DOHH2 (cell line): ENCODE data around the gene SLC9A7.
A peak's percentile ranks its signal among the peaks of the same experiment; 100 is the strongest.

Experiments
- H3F3A ChIP-seq: fragments of 200-600 bp; sonication (generic), shearing (Covaris generic); 2 replicates; pipeline ENCODE4 v1.6.0; 2016; ENCODE audit warnings: antibody characterized with exemption, mild to moderate bottlenecking; ENCODE audit not compliant: control insufficient read depth, insufficient read depth
- H3K27ac ChIP-seq: fragments of 200-600 bp; sonication (generic); 2 replicates; pipeline ENCODE4 v1.5.1; 2014; ENCODE audit warnings: low read depth, mild to moderate bottlenecking, low read length, moderate library complexity
- H3K27me3 ChIP-seq: fragments of 200-600 bp; sonication (generic); 2 replicates; pipeline ENCODE4 v1.6.1; 2014; ENCODE audit warnings: mild to moderate bottlenecking, low read length, mixed read lengths; ENCODE audit not compliant: control insufficient read depth
- H3K36me3 ChIP-seq: fragments of 200-600 bp; sonication (generic); 2 replicates; pipeline ENCODE4 v1.6.1; 2014; ENCODE audit warnings: mild to moderate bottlenecking, low read length, moderate library complexity, mixed read lengths; ENCODE audit not compliant: control insufficient read depth
- H3K4me1 ChIP-seq: fragments of 200-600 bp; sonication (generic); 2 replicates; pipeline ENCODE4 v1.6.1; 2014; ENCODE audit warnings: mild to moderate bottlenecking, low read length, mixed read lengths; ENCODE audit not compliant: control insufficient read depth
- H3K4me2 ChIP-seq: fragments of 200-600 bp; sonication (generic); 2 replicates; pipeline ENCODE4 v1.6.0; 2014; ENCODE audit warnings: mild to moderate bottlenecking, low read length, moderate library complexity
- H3K4me3 ChIP-seq: fragments of 200-600 bp; sonication (generic); 2 replicates; pipeline ENCODE4 v1.5.1; 2014; ENCODE audit warnings: mild to moderate bottlenecking, low read length, mixed read lengths
- H3K79me2 ChIP-seq: fragments of 200-600 bp; sonication (generic); 2 replicates; pipeline ENCODE4 v1.6.1; 2014; ENCODE audit warnings: mild to moderate bottlenecking, low read length, mixed read lengths; ENCODE audit not compliant: control insufficient read depth
- H3K9me2 ChIP-seq: fragments of 200-600 bp; sonication (generic); replicated peaks from 2 replicates; pipeline ENCODE4 v1.6.1; 2014; ENCODE audit warnings: mild to moderate bottlenecking, low read length, mixed read lengths; ENCODE audit not compliant: control insufficient read depth
- H3K9me3 ChIP-seq: fragments of 200-600 bp; sonication (generic); 2 replicates; pipeline ENCODE4 v1.6.1; 2014; ENCODE audit warnings: antibody characterized with exemption, low read length, mixed read lengths; ENCODE audit not compliant: control insufficient read depth, insufficient read depth
- H4K20me1 ChIP-seq: fragments of 200-600 bp; sonication (generic); 2 replicates; pipeline ENCODE4 v1.6.0; 2014; ENCODE audit warnings: low read depth, mild to moderate bottlenecking, antibody characterized with exemption, low read length, moderate library complexity; ENCODE audit not compliant: control insufficient read depth, insufficient read depth
- EZH2phosphoT487 ChIP-seq: fragments of 200-600 bp; sonication (generic); IDR thresholded peaks from 2 replicates; pipeline ENCODE4 v1.6.1; 2017; ENCODE audit warnings: borderline replicate concordance, mild to moderate bottlenecking, antibody characterized with exemption, low read length, moderate library complexity, mixed read lengths
- TF ChIP-seq, protein P1 (sequence below): fragments of 200-600 bp; sonication (generic); IDR thresholded peaks from one replicate; pipeline ENCODE4 v1.5.1; 2014; ENCODE audit warnings: antibody characterized with exemption, mild to moderate bottlenecking, low read depth, low read length; ENCODE audit not compliant: poor library complexity, severe bottlenecking

SLC9A7 gene

DNA sequence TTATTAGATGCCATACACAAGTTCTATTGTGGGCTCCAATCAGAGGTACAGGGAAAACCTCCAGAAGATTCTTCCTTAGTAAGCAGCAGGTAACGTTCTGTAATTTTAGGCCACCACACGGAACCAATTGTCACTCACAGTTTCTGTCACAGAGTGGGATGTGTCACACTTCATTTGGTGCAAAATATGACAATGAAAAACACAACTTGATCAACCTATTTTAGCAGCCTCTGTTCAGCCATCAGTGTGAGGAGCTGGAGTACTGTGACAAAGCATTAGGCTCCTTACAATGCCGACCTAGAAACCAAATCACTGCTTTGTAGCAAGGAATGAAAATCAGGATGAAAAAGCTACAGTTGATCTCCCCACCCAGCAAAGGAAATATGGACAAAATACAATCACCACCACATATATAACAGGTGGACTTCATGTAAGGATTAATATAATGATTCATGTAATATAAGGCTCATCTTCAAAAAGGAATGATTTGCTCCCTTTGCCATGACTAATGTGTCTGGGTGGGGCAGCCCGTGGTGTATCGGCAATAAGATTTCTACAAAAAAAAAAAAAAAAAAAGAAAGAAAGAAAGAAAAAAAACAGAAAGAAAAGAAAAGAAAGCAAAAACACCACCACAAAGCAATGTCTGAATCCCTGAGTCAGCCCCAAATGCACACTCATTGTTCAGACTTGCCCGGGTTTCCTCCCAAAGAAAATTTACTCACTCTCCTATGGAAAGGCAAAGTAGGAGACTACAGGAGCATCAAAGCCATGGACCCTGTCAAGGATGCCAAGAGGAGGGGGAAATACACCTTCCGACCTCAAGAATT lies 36.0 kb downstream of the SLC9A7 start:
- Histone ChIP-seq H3K79me2 (peaks cover 15% of the 10 kb centered on the region), H3K4me2 (no peak overlapping the region), H3K9me2 (no peaks in the 10 kb centered on the region), H3K36me3 (no peaks in the 10 kb centered on the region), H3K4me3 (no peak overlapping the region), H3K27ac (no peak overlapping the region), H3K27me3 (no peaks in the 10 kb centered on the region), H3F3A (no peaks in the 10 kb centered on the region), H3K4me1 (peaks cover 8% of the 10 kb centered on the region), H3K9me3 (no peaks in the 10 kb centered on the region), H4K20me1 (no peaks in the 10 kb centered on the region)
- no peak for TF ChIP-seq EZH2phosphoT487
- TF ChIP-seq, protein P1, sequence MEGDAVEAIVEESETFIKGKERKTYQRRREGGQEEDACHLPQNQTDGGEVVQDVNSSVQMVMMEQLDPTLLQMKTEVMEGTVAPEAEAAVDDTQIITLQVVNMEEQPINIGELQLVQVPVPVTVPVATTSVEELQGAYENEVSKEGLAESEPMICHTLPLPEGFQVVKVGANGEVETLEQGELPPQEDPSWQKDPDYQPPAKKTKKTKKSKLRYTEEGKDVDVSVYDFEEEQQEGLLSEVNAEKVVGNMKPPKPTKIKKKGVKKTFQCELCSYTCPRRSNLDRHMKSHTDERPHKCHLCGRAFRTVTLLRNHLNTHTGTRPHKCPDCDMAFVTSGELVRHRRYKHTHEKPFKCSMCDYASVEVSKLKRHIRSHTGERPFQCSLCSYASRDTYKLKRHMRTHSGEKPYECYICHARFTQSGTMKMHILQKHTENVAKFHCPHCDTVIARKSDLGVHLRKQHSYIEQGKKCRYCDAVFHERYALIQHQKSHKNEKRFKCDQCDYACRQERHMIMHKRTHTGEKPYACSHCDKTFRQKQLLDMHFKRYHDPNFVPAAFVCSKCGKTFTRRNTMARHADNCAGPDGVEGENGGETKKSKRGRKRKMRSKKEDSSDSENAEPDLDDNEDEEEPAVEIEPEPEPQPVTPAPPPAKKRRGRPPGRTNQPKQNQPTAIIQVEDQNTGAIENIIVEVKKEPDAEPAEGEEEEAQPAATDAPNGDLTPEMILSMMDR = no peak

DNA sequence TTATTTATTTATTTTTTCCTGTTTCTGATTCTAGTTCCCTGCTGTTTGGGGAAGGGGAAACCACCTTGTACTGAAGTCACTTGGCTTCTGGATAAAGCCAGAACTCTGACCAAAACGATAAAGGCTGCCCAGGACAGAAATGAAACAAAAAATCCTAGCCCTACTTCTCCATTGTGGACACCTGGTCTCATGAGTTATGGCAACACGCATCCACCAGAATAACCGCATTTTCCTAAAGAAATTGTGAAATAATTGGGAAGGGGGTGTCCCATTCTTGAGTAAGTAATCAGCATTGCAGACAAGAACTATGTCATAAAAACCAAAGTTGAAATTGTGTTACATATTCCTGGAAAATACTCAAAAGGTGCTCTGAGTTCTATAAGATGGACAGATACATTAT lies 42.1 kb downstream of the SLC9A7 start:
- H4K20me1 ChIP-seq = no peaks in the 10 kb centered on the region
- H3K4me2 ChIP-seq = peak overlapping the region; percentile 26; the same call in 1 of the 2 replicates
- no peaks in the 10 kb centered on the region for H3K9me2 ChIP-seq
- H3K36me3 ChIP-seq = 0 out of 2 replicates have a peak, but pooled peaks cover 2% of the 10 kb centered on the region
- no peaks in the 10 kb centered on the region for H3K27me3 ChIP-seq
- TF ChIP-seq EZH2phosphoT487 = no peak
- TF ChIP-seq, protein P1 = no peak
- H3K4me1 ChIP-seq = peaks cover 53% of the 10 kb centered on the region
- peaks cover 41% of the 10 kb centered on the region for H3K79me2 ChIP-seq
- no peak overlapping the region for H3K27ac ChIP-seq
- H3K4me3 ChIP-seq = no peak overlapping the region
- H3F3A ChIP-seq = peaks cover 7% of the 10 kb centered on the region; the same call in 1 of the 2 replicates
- H3K9me3 ChIP-seq = no peaks in the 10 kb centered on the region

DNA sequence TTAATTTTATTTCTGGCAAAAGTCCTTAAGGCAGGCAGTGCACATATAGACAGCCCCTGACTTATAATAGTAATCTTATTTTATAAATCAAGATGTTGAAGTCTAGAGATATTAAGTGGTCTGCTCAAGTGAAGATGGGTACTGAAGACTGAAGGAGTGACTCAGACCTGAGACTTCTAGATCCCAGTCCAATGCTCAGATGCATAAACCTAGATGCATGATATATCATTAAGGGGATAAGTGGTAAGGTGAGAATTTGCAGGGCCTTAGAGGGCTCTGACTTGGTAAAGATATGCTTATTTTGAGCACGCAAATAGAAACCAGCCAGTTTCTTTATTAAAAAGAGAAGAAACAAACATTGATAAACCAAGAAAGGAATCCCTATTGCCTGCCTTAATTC lies 42.9 kb downstream of the SLC9A7 start:
- Histone ChIP-seq H3K4me2 (peak overlapping the region; percentile 26), H3K9me2 (no peaks in the 10 kb centered on the region)
- TF ChIP-seq, protein P1 = no peak
- no peak for TF ChIP-seq EZH2phosphoT487

More for the DNA sequence above, 42.9 kb downstream of the SLC9A7 start:
- Histone ChIP-seq H3K9me3 (no peaks in the 10 kb centered on the region), H3K4me1 (peaks cover 61% of the 10 kb centered on the region), H3K79me2 (peaks cover 44% of the 10 kb centered on the region), H3K27me3 (no peaks in the 10 kb centered on the region), H3K4me3 (no peak overlapping the region), H4K20me1 (no peaks in the 10 kb centered on the region), H3F3A (peaks cover 7% of the 10 kb centered on the region; the same call in 1 of the 2 replicates), H3K36me3 (0 out of 2 replicates have a peak, but pooled peaks cover 2% of the 10 kb centered on the region), H3K27ac (no peak overlapping the region)
